Measurements from ENCODE around the gene DKKL1.
"Not testable (repeated sequence)": the region's sequence is repeated elsewhere in the genome, so short reads cannot be mapped to it uniquely, and the experiment has no call there.

Gene DKKL1

DNA sequence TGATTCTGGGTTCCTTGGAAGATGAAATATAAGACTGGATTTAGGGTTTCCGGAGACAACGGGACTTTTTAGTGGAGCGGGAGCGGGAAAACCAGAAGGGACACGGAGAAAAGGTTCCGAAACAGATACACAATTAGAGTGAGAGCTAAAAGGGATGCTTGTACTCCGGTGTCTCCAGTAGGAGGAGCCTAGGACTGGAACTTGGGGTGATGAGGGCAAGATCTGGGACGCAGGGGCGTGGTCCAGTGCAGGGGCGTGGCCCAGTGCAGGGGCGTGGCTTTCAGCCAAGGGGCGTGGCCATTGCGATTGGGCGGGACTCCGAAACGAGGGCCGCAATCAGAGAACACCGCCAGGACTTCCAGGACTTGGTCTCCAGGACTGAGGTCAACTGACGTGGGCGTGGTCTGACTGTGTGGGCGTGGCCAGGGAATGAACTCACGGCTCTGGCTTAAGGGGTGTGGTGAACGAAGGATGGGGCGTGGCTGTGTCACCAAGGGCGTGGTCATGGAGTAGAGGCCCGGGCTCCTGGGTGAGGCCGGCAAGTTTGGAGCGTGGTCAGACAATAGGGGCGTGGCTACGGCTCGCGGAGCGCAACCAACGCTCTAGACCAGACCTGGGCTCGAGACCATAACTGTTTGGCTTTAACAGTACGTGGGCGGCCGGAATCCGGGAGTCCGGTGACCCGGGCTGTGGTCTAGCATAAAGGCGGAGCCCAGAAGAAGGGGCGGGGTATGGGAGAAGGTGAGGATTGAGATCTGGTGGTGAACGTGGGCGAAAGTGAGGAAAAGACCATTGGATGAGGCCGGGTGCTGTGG is at the start of gene DKKL1:
DKKL1 (plus strand) TSS at position 610 of the 815 bp plus-strand sequence; CDS start at position 732, 122 bp downstream.
- FAIRE-seq, result peak; percentile 87

DNA sequence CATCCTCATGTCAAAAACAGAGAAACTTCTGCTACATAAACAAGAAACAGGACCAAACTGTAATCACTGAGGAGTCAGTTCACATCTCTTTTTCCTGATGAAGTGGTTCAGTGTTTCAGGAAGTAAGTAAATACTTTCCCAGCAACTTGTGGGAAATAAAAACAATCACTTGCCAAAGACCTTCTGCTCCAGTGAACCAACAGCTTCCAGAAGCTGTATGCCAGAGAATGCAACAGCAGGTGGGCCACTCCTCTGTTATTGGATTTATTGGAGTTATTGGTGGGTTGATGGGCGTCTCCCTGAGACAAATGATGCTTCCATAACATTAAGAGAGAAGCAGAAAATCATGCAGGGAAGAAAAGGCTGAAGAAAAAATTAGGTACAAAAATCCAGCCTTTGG is 48.6 kb upstream of the DKKL1 start:
- FAIRE-seq, result no peak

DNA sequence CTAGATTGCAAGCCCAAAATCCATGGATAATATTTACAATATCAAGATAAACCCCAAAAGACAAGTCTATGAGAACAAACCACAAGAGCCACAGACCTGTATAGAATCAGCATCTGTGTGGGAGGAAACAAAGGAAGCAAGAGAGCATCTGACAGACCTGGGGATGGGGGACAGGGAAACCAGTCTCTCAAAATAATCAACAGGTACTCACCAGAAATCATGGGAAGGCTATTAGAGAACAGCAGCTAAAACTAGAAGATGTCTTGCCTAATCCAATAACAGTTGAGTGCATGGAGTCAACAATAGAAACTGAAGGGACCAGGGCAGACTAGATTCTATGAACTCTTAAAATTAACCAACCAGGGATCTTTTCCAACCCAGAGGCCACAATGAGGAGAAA is 47.4 kb upstream of the DKKL1 start:
- FAIRE-seq, result no peak

DNA sequence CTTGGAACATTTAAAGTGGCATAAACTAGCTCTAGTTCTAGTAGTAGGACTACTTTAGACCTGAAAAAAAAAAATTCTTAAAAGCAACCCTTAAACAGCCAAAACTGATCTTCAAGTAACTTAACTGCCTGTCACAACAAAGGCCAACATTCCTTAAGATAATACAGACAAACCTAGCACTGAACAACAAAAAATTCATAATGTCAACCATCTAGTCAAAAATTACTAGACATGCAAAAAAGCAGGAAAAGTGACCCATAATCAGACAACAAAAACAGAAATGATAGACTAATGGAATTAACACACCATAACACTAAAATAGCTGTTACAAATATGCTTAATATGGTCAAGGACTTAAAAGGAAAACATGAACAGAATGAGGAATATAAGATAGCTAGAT is 45.4 kb upstream of the DKKL1 start:
- no peak for FAIRE-seq

DNA sequence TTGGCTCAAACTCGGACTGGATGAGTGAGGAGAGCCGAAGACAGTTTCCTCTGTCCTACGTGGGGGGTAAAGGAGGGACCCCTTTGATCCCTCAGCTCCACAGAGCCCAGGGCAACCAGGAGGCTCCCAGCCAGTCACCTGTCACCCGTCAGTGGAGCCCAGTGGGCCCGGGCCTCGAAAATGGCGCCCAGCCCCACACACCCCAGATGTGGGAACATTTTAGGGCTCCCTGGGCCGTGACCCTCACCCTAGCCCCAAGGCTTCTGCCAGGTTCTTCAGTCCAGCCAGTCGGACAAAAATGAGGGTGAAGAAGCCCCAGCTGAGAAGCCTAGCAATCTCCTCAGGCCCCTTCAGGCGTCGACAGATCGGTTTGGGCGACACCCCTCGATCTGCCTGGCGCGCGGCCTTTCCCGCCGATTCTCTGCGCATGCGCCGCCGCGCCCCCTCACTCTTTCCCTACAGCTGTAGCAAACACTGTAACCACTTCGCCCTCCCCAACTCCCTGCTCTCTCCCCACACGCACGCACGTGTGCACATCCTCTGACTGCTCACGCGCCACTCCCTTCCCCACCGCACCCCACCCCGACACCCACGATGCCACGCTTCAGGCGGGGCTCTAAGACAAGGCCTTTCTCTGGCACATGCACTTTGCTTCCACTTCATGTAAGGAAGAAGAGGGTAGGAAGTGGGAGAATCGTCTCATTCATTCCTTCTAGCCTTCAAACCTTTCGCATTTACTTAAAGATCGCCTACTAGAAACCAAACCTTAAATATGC is 38.7 kb upstream of the DKKL1 start, which contains the start of gene SLC6A16:
SLC6A16 (minus strand) TSS at position 391 of the 776 bp plus-strand sequence. CDS start 13,844 bp downstream, outside the sequence.
- no peak for FAIRE-seq

DNA sequence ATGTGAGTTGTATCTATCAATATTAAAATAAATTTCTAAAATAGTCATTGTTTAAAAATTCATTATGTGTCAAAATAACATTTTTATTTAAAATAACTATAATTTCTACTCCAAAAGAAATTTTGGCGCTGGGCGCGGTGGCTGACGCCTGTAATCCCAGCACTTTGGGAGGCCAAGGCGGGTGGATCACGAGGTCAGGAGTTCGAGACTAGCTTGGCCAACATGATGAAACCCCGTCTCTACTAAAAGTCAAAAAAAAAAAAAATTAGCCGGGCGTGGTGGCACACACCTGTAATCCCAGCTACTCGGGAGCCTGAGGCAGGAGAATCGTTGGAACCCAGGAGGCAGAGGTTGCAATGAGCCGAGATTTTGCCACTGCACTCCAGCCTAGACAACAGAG is 37.9 kb upstream of the DKKL1 start:
- not testable (repeated sequence) for FAIRE-seq

DNA sequence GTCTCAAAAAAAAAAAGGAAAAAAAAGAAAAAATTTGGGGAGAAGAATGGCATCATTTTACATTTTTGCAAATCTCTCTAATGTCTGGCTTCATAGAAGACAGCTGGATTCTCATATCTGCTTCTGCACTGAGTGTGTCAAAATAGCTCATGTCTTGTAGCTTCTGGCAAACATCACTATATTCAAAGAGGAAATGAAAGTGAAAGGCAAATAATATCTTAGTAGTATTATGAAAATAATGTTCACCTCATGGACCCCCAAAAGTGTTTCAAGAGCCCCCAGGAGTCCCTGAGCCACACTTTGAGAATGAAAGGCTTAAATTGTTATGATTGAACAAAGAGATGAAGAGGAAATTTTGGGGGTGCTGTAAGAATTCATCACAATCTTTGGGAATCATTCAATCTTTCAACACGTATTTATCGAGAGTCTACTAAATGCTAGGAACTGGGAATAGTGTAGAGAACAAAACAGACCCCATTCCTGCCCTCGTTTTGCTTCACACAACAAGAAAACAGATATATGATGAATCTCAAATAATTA is 37.4 kb upstream of the DKKL1 start:
- no peak for FAIRE-seq

DNA sequence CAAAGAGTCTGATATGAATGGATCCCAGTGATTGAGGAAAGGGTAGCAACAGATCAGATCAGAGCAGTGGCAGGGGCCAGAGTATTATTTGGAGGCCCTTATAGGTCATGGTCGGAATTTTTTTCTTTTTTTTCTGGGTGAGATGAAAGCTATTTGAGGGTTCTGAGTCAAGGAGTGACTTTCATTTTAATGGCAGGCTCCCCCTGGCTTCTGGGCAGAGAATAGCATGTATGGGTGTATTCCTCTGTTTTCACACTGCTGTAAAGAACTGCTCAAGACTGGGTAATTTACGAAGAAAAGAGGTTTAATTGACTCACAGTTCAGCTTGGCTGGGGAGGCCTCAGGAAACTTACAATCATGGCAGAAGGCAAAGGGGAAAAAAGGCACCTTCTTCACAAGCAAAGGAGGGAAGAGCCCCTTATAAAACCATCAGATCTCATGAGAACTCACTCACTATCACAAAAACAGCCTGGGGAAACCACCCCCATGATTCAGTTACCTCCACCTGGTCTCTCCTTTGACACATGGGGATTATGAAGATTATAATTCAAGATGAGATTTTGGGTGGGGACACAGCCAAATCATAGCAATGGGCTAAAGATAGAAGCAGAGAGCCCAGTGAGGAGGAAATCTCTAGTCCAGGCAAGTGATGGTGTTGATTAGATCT is 35.7 kb upstream of the DKKL1 start:
- FAIRE-seq, result no peak

DNA sequence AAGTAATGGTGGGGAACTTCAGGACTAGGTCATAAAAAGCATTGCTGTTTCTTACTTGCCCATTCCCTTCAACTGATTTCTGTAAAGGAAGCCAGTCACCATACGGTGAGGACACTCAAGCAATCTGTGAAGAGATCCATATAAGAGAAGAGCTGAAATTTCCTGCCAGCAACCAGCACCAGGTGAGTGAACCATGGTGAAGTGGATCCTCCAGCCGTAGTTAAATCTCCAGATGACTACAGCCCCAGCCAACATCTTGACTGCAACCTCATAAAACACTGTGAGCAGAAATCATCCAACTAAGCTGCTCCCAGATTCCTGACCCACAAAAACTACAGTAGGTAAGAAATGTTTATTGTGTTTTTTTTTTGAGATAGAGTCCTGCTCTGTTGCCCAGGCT is 34.9 kb upstream of the DKKL1 start:
- no peak for FAIRE-seq

DNA sequence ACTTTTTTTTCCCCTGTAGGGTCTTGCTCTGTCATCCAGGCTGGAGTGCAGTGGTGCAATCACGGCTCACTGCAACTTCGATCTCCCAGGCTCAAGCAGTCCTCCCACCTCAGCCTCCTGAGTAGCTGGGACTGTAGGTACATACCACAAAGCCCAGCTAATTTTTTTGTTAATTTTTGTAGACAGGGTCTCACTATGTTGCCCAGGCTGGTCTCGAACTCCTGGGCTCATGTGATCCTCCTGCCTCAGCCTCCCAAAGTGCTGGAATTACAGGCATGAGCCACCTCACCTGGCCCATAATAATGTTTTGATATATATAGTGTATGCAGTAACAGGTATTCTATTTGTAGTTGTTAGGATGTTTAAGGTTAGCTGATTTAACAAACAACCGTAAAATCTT is 32.5 kb upstream of the DKKL1 start:
- FAIRE-seq, result not testable (repeated sequence)

DNA sequence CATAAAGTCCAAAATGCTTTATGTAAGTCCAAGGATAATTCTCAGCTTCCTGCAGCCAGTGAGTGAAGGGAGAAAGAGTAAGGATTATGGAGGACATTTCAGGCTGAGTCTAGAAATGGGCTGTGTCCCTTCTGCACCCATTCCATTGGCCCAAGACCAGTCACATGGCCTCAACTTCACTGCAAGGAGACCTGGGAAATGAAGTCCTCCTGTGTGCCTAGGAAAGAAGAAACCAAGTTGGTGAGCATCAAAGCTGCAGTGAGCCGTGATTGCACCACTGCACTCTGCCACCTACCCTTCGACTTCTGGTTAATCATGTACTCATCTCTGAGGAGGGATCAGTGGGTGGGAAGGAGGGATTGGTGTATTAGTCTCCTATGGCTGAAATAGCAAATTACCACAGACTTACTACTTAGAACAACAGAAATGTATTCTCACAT is 32.0 kb upstream of the DKKL1 start:
- no peak for FAIRE-seq

DNA sequence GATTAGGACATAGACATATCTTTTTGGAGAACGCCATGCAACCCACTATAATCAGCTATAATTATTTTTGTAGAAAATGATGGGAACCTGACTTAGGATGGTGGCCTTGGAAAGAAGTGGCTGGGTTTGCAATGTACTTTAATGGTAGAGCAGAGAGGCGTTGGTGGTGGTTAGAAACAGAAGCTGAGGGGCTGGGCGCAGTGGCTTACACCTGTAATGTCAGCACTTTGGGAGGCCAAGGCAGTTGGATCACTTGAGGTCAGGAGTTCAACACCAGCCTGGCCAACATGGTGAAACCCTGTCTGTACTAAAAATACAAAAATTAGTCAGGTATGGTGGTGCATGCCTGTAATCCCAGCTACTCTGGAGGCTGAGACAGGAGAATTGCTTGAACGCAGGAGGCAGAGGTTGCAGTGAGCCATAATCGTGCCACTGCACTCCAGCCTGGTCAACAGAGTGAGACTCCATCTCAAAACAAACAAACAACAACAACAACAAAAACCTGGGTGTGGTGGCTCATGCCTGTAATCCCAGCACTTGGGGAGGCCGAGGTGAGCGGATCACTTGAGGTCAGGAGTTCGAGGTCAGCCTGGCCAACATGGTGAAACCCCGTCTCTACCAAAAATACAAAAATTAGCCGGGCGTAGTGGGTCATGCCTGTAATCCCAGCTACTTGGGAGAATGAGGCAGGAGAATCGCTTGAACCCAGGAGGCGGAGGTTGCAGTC is 30.8 kb upstream of the DKKL1 start:
- FAIRE-seq, result not testable (repeated sequence)

DNA sequence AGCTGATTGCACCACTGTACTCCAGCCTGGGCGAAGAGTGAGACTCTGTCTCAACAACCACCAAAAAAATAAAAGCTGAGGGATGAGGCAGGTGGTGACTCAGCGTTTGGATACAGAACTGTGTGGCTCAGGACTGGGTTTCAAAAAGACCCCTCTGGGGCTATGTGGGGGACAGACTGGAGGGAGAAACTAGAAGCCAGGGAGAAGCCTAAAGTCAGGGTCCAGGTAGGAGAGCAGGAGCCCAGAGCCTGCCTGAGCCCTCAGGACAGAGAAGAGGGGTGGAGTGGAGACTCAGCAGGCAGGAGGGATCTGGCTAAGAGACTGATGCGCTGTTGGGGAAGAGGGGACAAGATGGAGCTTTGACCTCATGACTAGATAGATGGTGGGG is 30.3 kb upstream of the DKKL1 start:
- FAIRE-seq, result no peak

DNA sequence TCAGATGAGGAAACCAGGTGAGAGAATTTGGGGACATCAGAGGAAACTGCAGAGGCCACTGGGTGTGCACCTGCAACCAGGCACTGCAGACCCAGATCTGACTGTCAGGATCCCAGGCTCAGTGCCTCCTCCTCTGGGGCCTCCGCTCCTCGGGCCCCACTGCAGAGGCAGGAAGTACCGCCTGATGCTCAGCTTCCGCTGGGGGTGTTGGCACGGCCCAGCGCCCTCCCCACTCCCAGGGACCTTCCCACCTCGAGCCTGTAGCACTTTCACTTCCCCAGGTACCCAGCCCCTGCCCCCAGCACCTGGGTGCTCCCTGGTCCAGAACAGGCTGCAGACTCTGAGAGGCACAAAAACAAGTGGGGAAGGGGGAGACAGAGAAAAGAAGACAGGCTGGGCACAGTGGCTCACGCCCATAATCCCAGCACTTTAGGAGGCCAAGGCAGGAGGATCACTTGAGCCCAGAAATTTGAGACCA is 29.8 kb upstream of the DKKL1 start:
- FAIRE-seq, result no peak

DNA sequence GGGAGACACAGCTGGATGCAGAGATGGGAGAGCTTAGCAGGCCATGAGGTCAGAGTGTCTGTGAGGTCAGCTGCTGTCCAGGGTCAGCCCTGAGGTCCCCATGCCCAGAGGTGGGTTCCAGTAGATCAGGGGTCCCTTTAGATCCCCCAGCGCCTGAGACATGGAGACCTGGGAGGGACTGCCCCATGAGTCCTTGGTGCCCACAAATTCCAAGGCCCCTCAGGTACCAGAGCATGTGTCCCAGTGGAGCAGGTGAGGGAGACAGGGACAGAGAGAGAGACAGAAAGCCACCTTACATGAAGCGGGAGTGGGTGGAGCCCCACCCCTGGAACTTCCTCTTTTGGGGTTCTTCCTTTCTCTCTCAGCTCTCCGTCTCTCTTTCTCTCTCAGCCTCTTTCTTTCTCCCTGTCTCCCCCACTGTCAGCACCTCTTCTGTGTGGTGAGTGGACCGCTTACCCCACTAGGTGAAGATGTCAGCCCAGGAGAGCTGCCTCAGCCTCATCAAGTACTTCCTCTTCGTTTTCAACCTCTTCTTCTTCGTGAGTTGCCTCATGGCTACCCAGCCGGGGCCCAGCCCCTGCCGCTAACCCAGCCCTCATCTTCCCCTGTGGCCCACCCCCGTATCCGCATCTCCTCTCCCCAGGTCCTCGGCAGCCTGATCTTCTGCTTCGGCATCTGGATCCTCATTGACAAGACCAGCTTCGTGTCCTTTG is 28.4 kb upstream of the DKKL1 start, which contains the start of gene CD37:
CD37 (plus strand) TSS at position 336 of the 713 bp plus-strand sequence; CDS start at position 471, 135 bp downstream.
- no peak for FAIRE-seq

DNA sequence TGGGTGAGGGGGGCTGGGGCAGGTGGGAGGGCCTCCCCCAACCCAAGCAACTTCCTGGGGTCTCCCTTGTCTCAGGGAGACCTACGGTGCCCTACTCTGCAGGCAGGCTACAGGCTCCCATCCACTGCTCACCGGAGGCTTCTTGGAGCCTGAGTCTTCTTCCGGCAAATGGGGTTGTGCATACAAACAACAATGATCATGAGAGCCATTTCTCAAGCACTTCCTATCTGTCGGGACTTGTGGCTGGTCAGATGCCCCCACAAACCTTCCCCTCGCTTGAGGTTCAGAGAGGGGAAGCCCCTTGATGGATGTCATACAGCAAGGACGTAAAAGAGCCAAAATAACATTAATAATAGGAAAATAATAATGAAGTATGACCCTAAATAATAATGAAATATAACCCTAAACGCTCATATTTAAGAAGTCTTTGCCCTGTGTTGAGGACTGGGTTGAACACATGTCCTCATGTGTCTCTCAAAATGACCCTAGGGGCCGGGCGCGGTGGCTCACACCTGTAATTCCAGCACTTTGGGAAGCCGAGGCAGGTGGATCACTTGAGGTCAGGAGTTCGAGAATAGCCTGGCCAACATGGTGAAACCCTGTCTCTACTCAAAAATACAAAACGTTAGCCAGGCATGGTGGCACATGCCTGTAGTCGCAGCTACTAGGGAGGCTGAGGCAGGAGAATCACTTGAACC is 27.7 kb upstream of the DKKL1 start:
- FAIRE-seq, result no peak

DNA sequence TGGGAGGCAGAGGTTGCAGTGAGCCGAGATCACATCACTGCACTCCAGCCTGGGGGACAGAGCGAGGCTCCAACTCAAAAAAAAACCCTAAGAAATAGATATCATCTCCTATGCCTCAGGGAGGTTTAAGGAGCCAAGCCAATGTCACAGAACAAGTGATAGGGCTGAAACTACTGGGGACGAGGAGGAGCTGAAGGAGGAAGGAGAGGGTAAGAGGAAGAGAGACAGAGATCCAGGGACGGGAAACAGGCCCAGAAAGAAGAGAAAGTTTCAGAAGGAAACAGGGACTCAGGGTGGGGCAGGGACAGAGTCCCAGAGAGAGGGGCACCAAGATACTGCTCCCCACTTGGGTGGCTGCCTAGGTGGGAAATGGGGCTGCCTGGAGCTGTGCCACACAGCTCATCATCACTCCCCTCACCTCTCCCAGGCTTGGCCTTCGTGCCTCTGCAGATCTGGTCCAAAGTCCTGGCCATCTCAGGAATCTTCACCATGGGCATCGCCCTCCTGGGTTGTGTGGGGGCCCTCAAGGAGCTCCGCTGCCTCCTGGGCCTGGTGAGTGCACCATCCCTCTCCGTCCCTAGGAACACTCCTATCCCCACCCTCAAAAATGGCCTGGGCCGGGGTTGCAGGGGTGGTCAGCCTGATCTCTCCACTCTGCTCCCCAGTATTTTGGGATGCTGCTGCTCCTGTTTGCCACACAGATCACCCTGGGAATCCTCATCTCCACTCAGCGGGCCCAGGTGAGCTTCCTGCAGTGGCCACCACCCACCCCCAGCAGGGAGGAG is 27.0 kb upstream of the DKKL1 start:
- no peak for FAIRE-seq

DNA sequence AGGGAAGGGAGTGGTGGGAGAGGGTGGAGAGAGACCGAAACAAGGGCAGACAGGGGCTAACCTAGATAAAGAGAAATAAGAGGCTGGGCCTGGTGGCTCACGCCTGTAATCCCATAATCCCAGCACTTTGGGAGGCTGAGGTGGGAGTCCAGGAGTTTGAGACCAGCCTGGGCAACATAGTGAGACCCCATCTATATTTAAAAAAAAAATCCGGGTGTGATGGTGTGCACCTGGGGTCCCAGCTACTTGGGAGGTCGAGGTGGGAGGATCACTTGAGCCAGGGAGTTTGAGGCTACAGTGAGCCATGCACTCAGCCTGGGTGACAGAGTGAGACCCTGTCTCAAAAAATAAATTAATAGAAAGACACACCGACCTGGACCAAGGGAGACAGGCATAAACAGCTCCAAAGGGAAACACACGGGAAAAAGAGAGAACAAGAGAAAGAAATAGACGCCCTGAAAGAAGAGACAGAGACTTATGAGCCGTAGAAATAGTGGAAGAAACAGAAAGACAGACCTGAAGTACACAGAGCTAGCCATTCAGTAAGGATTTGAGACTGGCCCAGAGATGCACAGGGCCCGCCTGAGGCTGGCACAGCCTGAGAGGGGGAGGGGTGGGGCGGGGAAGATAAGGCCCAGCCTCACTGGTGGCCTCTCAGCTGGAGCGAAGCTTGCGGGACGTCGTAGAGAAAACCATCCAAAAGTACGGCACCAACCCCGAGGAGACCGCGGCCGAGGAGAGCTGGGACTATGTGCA is 26.2 kb upstream of the DKKL1 start:
- FAIRE-seq, result no peak

Measured in colon (tissue), 2 donors.